ENCODE results near the gene EXOSC2. TPM values are rescaled to one million over a fixed set of nuclear protein-coding genes. Genes with fewer than 3 reads are reported as not detected.

The EXOSC2 gene
- total RNA-seq, 1 donor from 2014 or later = 57.2 TPM

DNA sequence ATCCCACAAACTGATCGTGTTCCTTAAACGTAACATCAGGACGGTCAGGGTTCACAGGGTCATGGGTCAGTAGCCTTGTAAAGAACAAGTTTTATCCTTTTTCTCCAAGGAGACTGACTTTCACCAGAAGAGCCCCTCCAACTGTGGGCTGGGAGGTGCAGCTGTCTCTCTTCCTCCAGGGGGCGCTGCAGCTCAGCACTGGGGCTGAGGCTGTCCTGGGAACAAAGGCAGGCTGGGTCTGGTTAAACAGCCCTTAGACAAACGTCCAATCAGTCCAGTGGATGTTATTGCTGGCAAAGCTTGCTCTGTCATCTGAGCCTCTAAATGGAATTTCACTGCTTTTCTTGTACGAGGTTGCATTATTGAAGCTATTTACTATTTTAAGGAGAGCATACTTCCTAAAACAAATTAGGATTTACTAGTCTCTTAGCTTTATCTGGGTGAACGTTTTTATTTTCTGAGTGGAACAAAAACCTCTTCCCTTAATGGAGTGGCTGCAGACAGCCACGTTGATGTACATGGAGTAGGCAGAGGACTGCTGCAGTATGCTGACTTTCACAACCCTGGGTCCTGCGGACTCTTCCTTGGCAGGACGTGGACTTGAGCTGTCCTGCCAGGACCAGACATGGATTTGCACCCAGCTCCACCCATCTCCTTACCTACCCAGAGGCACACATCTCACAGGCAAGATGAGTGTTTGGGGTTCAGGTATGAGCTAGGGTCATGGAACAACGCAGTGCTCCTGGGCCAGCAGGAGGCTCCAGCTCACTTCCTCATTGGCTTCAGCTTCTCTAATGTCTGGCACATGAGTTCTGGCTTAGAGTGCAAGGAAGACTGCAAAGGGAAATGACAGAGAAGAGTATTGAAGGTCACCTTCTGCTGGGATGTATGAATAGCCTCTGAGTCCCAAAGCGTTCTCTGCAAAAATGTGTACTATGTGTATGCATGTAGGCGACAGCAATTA, 7.8 kb downstream of the EXOSC2 start:
- Mint-ChIP-seq H3K4me1 (ENCODE audit: unreplicated experiment) (peaks cover 4% of the 10 kb centered on the region), H3K36me3 (peaks cover 30% of the 10 kb centered on the region), H3K27ac (peak overlapping the region; percentile 28), H3K27me3 (no peaks in the 10 kb centered on the region), H3K4me3 (no peak overlapping the region), H3K9me3 (no peaks in the 10 kb centered on the region)
- peak; percentile 89 for DNase-seq (ENCODE audit: extremely low spot score, unreplicated experiment)
- TF ChIP-seq, protein P1, sequence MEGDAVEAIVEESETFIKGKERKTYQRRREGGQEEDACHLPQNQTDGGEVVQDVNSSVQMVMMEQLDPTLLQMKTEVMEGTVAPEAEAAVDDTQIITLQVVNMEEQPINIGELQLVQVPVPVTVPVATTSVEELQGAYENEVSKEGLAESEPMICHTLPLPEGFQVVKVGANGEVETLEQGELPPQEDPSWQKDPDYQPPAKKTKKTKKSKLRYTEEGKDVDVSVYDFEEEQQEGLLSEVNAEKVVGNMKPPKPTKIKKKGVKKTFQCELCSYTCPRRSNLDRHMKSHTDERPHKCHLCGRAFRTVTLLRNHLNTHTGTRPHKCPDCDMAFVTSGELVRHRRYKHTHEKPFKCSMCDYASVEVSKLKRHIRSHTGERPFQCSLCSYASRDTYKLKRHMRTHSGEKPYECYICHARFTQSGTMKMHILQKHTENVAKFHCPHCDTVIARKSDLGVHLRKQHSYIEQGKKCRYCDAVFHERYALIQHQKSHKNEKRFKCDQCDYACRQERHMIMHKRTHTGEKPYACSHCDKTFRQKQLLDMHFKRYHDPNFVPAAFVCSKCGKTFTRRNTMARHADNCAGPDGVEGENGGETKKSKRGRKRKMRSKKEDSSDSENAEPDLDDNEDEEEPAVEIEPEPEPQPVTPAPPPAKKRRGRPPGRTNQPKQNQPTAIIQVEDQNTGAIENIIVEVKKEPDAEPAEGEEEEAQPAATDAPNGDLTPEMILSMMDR (conservative IDR thresholded peaks at IDR 0.05) = peak; percentile 98

DNA sequence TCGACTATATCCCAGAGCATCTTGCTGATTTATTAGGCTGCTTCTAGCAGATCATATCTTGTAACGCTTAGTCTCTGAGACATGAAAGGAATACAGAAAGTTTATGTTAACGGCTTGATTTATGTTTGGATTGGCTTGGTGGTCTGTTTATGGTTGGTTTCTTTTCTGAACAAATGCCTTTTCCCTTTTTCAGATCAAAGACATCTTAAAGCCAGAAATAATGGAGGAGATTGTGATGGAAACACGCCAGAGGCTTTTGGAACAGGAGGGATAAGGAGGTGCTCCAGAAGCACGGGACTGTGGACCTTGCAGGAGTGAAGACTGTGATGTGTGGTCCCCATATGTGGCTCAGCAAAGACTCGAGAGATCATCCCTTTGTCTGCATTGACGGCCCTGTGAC, 9.9 kb downstream of the EXOSC2 start:
- Mint-ChIP-seq H3K36me3 (peaks cover 17% of the 10 kb centered on the region), H3K4me1 (ENCODE audit: unreplicated experiment) (peaks cover 9% of the 10 kb centered on the region), H3K4me3 (no peak overlapping the region), H3K27me3 (no peaks in the 10 kb centered on the region), H3K9me3 (no peaks in the 10 kb centered on the region), H3K27ac (no peak overlapping the region)
- TF ChIP-seq, protein P1 (conservative IDR thresholded peaks at IDR 0.05) = no peak
- no peak for DNase-seq (ENCODE audit: extremely low spot score, unreplicated experiment)

DNA sequence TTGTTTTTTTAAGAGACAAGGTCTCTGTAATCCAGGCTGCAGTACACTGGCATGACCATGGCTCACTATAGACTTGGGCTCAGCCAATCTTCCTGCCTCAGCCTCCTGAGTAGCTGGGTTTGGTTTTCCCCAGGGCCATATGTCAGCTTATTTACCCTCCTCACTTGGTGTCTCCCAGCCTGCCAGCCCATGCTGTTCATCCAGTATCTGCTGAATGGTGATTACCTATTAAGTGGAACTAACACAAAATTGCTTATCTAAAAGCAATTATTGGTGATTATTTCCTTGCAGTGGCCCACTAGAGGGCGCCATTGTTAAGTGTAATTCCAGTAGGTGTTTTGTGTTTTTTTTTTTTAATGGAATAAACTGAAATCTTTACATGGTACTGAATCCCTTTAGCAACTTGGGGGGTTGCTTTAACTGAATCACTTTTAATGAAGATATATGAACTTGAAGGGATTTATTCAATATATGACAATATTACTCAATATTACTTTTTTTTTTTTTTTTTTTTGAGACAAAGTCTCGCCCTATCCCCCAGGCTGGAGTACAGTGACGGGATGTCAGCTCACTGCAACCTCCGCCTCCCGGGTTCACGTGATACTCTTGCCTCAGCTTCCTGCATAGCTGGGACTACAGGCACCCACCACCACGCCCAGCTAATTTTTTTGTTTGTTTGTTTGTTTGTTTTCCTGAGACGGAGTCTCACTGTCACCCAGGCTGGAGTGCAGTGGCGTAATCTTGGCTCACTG, 13.8 kb downstream of the EXOSC2 start:
- Mint-ChIP-seq H3K9me3 (no peaks in the 10 kb centered on the region), H3K27ac (peak overlapping the region; percentile 65), H3K4me1 (ENCODE audit: unreplicated experiment) (peaks cover 5% of the 10 kb centered on the region), H3K27me3 (no peaks in the 10 kb centered on the region), H3K36me3 (peaks cover 8% of the 10 kb centered on the region), H3K4me3 (no peak overlapping the region)
- no peak for DNase-seq (ENCODE audit: extremely low spot score, unreplicated experiment)
- TF ChIP-seq, protein P1 (conservative IDR thresholded peaks at IDR 0.05) = peak; percentile 97

DNA sequence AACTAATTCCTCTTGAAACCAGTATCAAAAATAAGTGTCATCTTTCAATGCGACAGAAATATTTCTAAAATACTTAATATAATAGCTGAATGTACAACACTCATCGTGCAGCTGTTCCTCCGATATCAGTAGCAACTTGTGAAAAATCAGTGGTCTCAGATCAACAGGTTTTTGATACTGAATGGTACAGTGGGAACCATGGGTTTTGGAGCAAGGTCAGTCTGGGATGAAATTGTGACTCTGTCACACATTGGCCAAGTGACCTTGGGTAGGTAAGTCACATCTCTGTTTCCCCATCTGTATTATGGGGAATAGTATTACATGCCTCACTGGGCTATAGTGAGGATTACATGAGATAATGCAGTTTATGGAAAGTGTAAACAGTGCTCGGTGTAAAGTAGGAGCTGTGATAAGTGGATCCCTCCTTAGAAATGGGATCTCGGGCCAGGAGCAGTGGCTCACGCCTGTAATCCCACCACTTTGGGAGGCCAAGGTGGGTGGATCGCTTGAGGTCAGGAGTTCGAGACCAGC, 17.3 kb downstream of the EXOSC2 start:
- TF ChIP-seq, protein P1 (conservative IDR thresholded peaks at IDR 0.05) = no peak
- DNase-seq (ENCODE audit: extremely low spot score, unreplicated experiment) = no peak
- H3K27ac Mint-ChIP-seq = no peak overlapping the region
- no peaks in the 10 kb centered on the region for H3K9me3 Mint-ChIP-seq
- H3K27me3 Mint-ChIP-seq = no peaks in the 10 kb centered on the region
- H3K4me1 Mint-ChIP-seq (ENCODE audit: unreplicated experiment) = peaks cover 29% of the 10 kb centered on the region
- no peaks in the 10 kb centered on the region for H3K36me3 Mint-ChIP-seq
- H3K4me3 Mint-ChIP-seq = no peak overlapping the region

DNA sequence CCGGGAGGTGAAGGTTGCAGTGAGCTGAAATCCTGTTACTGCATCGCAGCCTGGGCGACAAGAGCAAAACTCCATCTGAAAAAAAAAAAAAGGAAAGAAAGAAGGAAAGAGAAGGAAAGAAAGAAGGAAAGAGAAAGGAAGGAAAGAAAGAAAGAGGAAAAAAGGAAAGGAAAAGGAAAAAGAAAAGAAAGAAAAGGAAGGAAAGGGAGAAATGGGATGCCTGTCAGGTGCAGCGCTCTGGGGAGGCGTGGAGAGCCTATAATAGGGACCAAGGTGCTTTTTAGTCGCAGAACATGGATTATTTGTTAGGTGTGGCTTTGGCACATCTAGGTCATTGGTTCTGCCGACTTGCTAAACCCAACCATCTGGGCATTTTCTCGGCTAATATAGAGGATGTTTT, 17.9 kb downstream of the EXOSC2 start:
- DNase-seq (ENCODE audit: extremely low spot score, unreplicated experiment) = no peak
- Mint-ChIP-seq H3K27me3 (no peaks in the 10 kb centered on the region), H3K27ac (peak overlapping the region; percentile 50), H3K36me3 (no peaks in the 10 kb centered on the region), H3K9me3 (no peaks in the 10 kb centered on the region), H3K4me3 (peak overlapping the region; percentile 66), H3K4me1 (ENCODE audit: unreplicated experiment) (peaks cover 29% of the 10 kb centered on the region)
- TF ChIP-seq, protein P1 (conservative IDR thresholded peaks at IDR 0.05) = no peak
